ENCODE data around the gene GRID2. TPM values are rescaled to one million over a fixed set of nuclear protein-coding genes. Genes with fewer than 3 reads are reported as not detected.
A peak's percentile ranks its signal among the peaks of the same experiment; 100 is the strongest.

Gene GRID2
- total and polyA plus RNA-seq, 10 of the 15 experiments (the other 5 are each of a cell fraction or from before 2014, with no cell fraction given), result not detected

GRCh38 chr4:92521941-92522340 is 218.2 kb downstream of the GRID2 start:
- Histone ChIP-seq H3K27ac (ENCODE audit: control insufficient read depth, insufficient read depth) (no peak overlapping the region), H3K4me3 (no peak overlapping the region), H4K20me1 (ENCODE audit: control insufficient read depth, insufficient read depth) (no peaks in the 10 kb centered on the region), H3K4me1 (ENCODE audit: control insufficient read depth, insufficient read depth, low read length) (no peaks in the 10 kb centered on the region), H3K27me3 (replicated peaks in 1 of 2; ENCODE audit: control insufficient read depth in 2 of 2, insufficient read depth in 2 of 2, low read length in 1 of 2) (no peaks in the 10 kb centered on the region), H3K9ac (ENCODE audit: control insufficient read depth, insufficient read depth, low read length) (no peak overlapping the region), H3K9me3 (replicated peaks; ENCODE audit: control insufficient read depth, insufficient read depth, low read length) (no peaks in the 10 kb centered on the region), H2AFZ (ENCODE audit: control insufficient read depth, low read depth, low read length) (no peak overlapping the region), H3K36me3 (ENCODE audit: control insufficient read depth in 2 of 2, insufficient read depth in 2 of 2, low read length in 1 of 2) (no peaks in the 10 kb centered on the region), H3K4me2 (ENCODE audit: control insufficient read depth, insufficient read depth) (no peak overlapping the region), H3K79me2 (ENCODE audit: control insufficient read depth, insufficient read depth, low read length) (no peaks in the 10 kb centered on the region)
- intact Hi-C loops (cut with micrococcal nuclease; ENCODE audit: unreplicated experiment), result no loop called here
- no peak for TF ChIP-seq RAD21 (IDR thresholded peaks at IDR 0.05; ENCODE audit: insufficient read depth, low read depth, low read length)
- no peak for TF ChIP-seq POLR2A (IDR thresholded peaks at IDR 0.05; ENCODE audit: low read depth, low read length)
- no peak for TF ChIP-seq JUNB (IDR thresholded peaks at IDR 0.05)
- in situ Hi-C loops (cut with MboI), result no loop called here
- DNase-seq (ENCODE audit: low read depth, low spot score) (no peak), ATAC-seq (no peak), FAIRE-seq (no peak)
- WGBS (ENCODE audit: insufficient coverage, insufficient replicate concordance, low lambda C conversion rate, missing lambda C conversion rate), result 0% methylated on average over 2 of the region's 2 CpGs
- ChIA-PET CTCF (no interaction called here), POLR2A (no interaction called here), SMC1A (ENCODE audit: uncharacterized antibody, unreplicated experiment) (no interaction called here), RAD21 (ENCODE audit: unreplicated experiment) (no interaction called here)
- BruUV-seq (replicated peaks), result no TSS peak

GRCh38 chr4:92522356-92522755 is 218.6 kb downstream of the GRID2 start:
- in situ Hi-C loops (cut with MboI), result no loop called here
- Histone ChIP-seq H4K20me1 (ENCODE audit: control insufficient read depth, insufficient read depth) (no peaks in the 10 kb centered on the region), H3K4me2 (ENCODE audit: control insufficient read depth, insufficient read depth) (no peak overlapping the region), H2AFZ (ENCODE audit: control insufficient read depth, low read depth, low read length) (no peak overlapping the region), H3K27ac (ENCODE audit: control insufficient read depth, insufficient read depth) (no peak overlapping the region), H3K79me2 (ENCODE audit: control insufficient read depth, insufficient read depth, low read length) (no peaks in the 10 kb centered on the region), H3K4me3 (no peak overlapping the region), H3K9ac (ENCODE audit: control insufficient read depth, insufficient read depth, low read length) (no peak overlapping the region), H3K4me1 (ENCODE audit: control insufficient read depth, insufficient read depth, low read length) (no peaks in the 10 kb centered on the region), H3K9me3 (replicated peaks; ENCODE audit: control insufficient read depth, insufficient read depth, low read length) (no peaks in the 10 kb centered on the region), H3K27me3 (replicated peaks in 1 of 2; ENCODE audit: control insufficient read depth in 2 of 2, insufficient read depth in 2 of 2, low read length in 1 of 2) (no peaks in the 10 kb centered on the region), H3K36me3 (ENCODE audit: control insufficient read depth in 2 of 2, insufficient read depth in 2 of 2, low read length in 1 of 2) (no peaks in the 10 kb centered on the region)
- POLR2A ChIA-PET, result no interaction called here
- 0% methylated on average over 3 of the region's 3 CpGs for WGBS (ENCODE audit: insufficient coverage, insufficient replicate concordance, low lambda C conversion rate, missing lambda C conversion rate)
- ATAC-seq, result peak; percentile 36
- RAD21 ChIA-PET (ENCODE audit: unreplicated experiment), result no interaction called here
- intact Hi-C loops (cut with micrococcal nuclease; ENCODE audit: unreplicated experiment), result no loop called here
- no peak for DNase-seq (ENCODE audit: low read depth, low spot score)
- no peak for FAIRE-seq
- BruUV-seq (replicated peaks), result no TSS peak
- 0 out of 2 replicates have a peak, but pooled peaks have one; percentile 25 for TF ChIP-seq DPF2 (IDR thresholded peaks at IDR 0.05)
- no peak for TF ChIP-seq CBFB (IDR thresholded peaks at IDR 0.05; ENCODE audit: low read depth)
- TF ChIP-seq IKZF1 (conservative IDR thresholded peaks at IDR 0.05), result peak; percentile 41; the same call in 1 of the 2 replicates
- TF ChIP-seq USF1 (IDR thresholded peaks at IDR 0.05; ENCODE audit: borderline replicate concordance, extremely low read length, insufficient read depth, low read depth, low read length), result no peak
- CTCF ChIA-PET, result no interaction called here
- SMC1A ChIA-PET (ENCODE audit: uncharacterized antibody, unreplicated experiment), result interaction anchor here (1.2 kb wide), 1 partner anchor 1000 kb away, joined by 4 read pairs; no protein-coding TSS in a partner anchor

Measured in GM12878 (cell line).